Measurements from ENCODE around the gene CBX3. TPM values are rescaled to one million over a fixed set of nuclear protein-coding genes. Genes with fewer than 3 reads are reported as not detected.

CBX3 gene
- total and polyA plus RNA-seq, 2 experiments from 2014 or later = 236 to 249 TPM

DNA sequence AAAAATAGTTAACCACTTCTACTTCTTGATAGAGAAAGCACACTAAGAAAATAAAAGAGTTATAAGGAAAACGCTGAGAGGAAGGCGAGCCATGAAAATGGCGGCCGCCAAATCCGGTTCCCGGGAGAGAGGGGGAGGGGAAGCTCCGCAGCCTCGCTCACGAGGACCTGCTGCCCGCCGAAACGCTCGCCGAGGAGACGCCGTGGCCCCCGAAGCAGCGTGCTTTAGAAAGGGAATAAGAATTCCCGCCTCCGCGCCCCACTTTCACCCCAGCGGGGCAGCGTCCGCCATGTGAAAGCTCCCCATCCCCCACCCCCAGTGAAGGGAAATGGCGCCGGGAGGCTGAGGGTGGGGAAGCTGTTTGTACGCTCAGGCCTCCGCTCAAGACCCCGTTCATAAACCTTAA, 1.5 kb upstream of the CBX3 start:
- peaks cover 20% of the 10 kb centered on the region for H3F3A ChIP-seq (replicated peaks; ENCODE audit: low read depth)
- ATAC-seq (peak; percentile 26), DNase-seq (ENCODE audit: low spot score) (peak; percentile 73)
- H4K20me1 ChIP-seq (replicated peaks; ENCODE audit: insufficient read depth) = peaks cover 51% of the 10 kb centered on the region
- H3K4me3 ChIP-seq = peak overlapping the region; percentile 71
- H3K4me3 Mint-ChIP-seq = peak overlapping the region; percentile 100
- peaks cover 18% of the 10 kb centered on the region for H3K9me3 Mint-ChIP-seq
- H3K27me3 ChIP-seq (ENCODE audit: insufficient read depth) = no peaks in the 10 kb centered on the region
- no peak overlapping the region for H2AFZ ChIP-seq
- H3K4me1 ChIP-seq (ENCODE audit: insufficient read depth) = peaks cover 27% of the 10 kb centered on the region
- TF ChIP-seq, protein P1, sequence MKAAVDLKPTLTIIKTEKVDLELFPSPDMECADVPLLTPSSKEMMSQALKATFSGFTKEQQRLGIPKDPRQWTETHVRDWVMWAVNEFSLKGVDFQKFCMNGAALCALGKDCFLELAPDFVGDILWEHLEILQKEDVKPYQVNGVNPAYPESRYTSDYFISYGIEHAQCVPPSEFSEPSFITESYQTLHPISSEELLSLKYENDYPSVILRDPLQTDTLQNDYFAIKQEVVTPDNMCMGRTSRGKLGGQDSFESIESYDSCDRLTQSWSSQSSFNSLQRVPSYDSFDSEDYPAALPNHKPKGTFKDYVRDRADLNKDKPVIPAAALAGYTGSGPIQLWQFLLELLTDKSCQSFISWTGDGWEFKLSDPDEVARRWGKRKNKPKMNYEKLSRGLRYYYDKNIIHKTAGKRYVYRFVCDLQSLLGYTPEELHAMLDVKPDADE (IDR thresholded peaks at IDR 0.05) = no peak
- TF ChIP-seq ZNF114 (CRISPR knock-in tag; IDR thresholded peaks at IDR 0.05) (no peak), NANOG (IDR thresholded peaks at IDR 0.05; ENCODE audit: borderline replicate concordance) (no peak), POLR2AphosphoS5 (IDR thresholded peaks at IDR 0.05; ENCODE audit: low read depth) (no peak), REST (IDR thresholded peaks at IDR 0.05; ENCODE audit: unreplicated experiment) (no peak), STAT1 (IDR thresholded peaks at IDR 0.05; ENCODE audit: unreplicated experiment) (no peak), JUNB (IDR thresholded peaks at IDR 0.05; ENCODE audit: unreplicated experiment) (no peak), EZH2 (IDR thresholded peaks at IDR 0.05; ENCODE audit: low read depth, unreplicated experiment) (no peak), EZH2phosphoT487 (IDR thresholded peaks at IDR 0.05; ENCODE audit: unreplicated experiment) (no peak), CREB1 (CRISPR knock-in tag; IDR thresholded peaks at IDR 0.05; ENCODE audit: low read depth) (no peak), ZNF331 (CRISPR knock-in tag; IDR thresholded peaks at IDR 0.05; ENCODE audit: low read depth) (no peak), CTCF (conservative IDR thresholded peaks at IDR 0.05; ENCODE audit: low read depth in 2 of 2) (no peak)
- TF ChIP-seq, protein P2, sequence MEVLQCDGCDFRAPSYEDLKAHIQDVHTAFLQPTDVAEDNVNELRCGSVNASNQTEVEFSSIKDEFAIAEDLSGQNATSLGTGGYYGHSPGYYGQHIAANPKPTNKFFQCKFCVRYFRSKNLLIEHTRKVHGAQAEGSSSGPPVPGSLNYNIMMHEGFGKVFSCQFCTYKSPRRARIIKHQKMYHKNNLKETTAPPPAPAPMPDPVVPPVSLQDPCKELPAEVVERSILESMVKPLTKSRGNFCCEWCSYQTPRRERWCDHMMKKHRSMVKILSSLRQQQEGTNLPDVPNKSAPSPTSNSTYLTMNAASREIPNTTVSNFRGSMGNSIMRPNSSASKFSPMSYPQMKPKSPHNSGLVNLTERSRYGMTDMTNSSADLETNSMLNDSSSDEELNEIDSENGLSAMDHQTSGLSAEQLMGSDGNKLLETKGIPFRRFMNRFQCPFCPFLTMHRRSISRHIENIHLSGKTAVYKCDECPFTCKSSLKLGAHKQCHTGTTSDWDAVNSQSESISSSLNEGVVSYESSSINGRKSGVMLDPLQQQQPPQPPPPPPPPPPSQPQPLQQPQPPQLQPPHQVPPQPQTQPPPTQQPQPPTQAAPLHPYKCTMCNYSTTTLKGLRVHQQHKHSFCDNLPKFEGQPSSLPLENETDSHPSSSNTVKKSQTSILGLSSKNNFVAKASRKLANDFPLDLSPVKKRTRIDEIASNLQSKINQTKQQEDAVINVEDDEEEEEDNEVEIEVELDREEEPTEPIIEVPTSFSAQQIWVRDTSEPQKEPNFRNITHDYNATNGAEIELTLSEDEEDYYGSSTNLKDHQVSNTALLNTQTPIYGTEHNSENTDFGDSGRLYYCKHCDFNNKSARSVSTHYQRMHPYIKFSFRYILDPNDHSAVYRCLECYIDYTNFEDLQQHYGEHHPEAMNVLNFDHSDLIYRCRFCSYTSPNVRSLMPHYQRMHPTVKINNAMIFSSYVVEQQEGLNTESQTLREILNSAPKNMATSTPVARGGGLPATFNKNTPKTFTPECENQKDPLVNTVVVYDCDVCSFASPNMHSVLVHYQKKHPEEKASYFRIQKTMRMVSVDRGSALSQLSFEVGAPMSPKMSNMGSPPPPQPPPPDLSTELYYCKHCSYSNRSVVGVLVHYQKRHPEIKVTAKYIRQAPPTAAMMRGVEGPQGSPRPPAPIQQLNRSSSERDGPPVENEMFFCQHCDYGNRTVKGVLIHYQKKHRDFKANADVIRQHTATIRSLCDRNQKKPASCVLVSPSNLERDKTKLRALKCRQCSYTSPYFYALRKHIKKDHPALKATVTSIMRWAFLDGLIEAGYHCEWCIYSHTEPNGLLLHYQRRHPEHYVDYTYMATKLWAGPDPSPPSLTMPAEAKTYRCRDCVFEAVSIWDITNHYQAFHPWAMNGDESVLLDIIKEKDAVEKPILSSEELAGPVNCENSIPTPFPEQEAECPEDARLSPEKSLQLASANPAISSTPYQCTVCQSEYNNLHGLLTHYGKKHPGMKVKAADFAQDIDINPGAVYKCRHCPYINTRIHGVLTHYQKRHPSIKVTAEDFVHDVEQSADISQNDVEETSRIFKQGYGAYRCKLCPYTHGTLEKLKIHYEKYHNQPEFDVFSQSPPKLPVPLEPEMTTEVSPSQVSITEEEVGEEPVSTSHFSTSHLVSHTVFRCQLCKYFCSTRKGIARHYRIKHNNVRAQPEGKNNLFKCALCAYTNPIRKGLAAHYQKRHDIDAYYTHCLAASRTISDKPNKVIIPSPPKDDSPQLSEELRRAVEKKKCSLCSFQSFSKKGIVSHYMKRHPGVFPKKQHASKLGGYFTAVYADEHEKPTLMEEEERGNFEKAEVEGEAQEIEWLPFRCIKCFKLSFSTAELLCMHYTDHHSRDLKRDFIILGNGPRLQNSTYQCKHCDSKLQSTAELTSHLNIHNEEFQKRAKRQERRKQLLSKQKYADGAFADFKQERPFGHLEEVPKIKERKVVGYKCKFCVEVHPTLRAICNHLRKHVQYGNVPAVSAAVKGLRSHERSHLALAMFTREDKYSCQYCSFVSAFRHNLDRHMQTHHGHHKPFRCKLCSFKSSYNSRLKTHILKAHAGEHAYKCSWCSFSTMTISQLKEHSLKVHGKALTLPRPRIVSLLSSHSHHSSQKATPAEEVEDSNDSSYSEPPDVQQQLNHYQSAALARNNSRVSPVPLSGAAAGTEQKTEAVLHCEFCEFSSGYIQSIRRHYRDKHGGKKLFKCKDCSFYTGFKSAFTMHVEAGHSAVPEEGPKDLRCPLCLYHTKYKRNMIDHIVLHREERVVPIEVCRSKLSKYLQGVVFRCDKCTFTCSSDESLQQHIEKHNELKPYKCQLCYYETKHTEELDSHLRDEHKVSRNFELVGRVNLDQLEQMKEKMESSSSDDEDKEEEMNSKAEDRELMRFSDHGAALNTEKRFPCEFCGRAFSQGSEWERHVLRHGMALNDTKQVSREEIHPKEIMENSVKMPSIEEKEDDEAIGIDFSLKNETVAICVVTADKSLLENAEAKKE (CRISPR knock-in tag; IDR thresholded peaks at IDR 0.05) = no peak
- H3K79me2 ChIP-seq (replicated peaks; ENCODE audit: insufficient read depth) = peaks cover 85% of the 10 kb centered on the region
- peaks cover 90% of the 10 kb centered on the region for H3K36me3 Mint-ChIP-seq (ENCODE audit: low read depth)
- H3K9me2 ChIP-seq (ENCODE audit: insufficient read depth) = no peaks in the 10 kb centered on the region
- peaks cover 44% of the 10 kb centered on the region for H3K36me3 ChIP-seq (ENCODE audit: insufficient read depth)
- peak overlapping the region; percentile 99 for H3K27ac ChIP-seq (ENCODE audit: low read depth)
- H3K27ac Mint-ChIP-seq = peak overlapping the region; percentile 100
- H3K4me1 Mint-ChIP-seq = peaks cover 34% of the 10 kb centered on the region
- H3K4me2 ChIP-seq = peak overlapping the region; percentile 81
- peaks cover 46% of the 10 kb centered on the region for H3K27me3 Mint-ChIP-seq (ENCODE audit: insufficient read depth, low read depth, poor library complexity)

All from GM23338 (cell line).